SK-N-SH (cell line): ENCODE measurements around the gene ROR2. TPM values are rescaled to one million over a fixed set of nuclear protein-coding genes. Genes with fewer than 3 reads are reported as not detected.

Experiments used
- CTCF ChIA-PET: fragments of 300-600, 350-600 bp; formaldehyde crosslinking; extraction: SDS; loops from one replicate; lab custom pipeline; 2021; lab: Yijun Ruan, JAX
- POLR2A ChIA-PET: fragments of 350-600 bp; sonication (Branson Sonifier 250); formaldehyde crosslinking; extraction: SDS; loops from one replicate; lab custom pipeline; 2020; ENCODE audit warnings: antibody characterized with exemption, inconsistent platforms; lab: Yijun Ruan, JAX
- DNase-seq: peaks from one replicate; pipeline ENCODE4 v3.0.0; 2012
- H2AFZ ChIP-seq: fragments of 200-600 bp; sonication (generic); 2 replicates; pipeline ENCODE4 v1.8.1; 2016; ENCODE audit warnings: antibody characterized with exemption, mild to moderate bottlenecking, low read depth
- H3F3A ChIP-seq: fragments of 200-600 bp; sonication (generic); replicated peaks from 2 replicates; pipeline ENCODE3; 2016; ENCODE audit warnings: antibody characterized with exemption, mild to moderate bottlenecking; ENCODE audit not compliant: insufficient read depth
- H3K27ac ChIP-seq, 2 experiments: fragments of 200-500 bp in 1 of 2; fragments of 200-600 bp in 1 of 2; sonication (Bioruptor generic) in 1 of 2; sonication (generic), shearing (Covaris generic) in 1 of 2; 2 replicates each; pipeline versions ENCODE4 v1.5.1 to v1.6.1; 2014 to 2016; ENCODE audit warnings: low read depth in 2 of 2, inconsistent platforms in 1 of 2, low read length in 1 of 2, mild to moderate bottlenecking in 1 of 2, mixed read lengths in 1 of 2
- H3K27me3 ChIP-seq: fragments of 200-600 bp; sonication (generic), shearing (Covaris generic); 2 replicates; pipeline ENCODE4 v1.6.1; 2016; ENCODE audit warnings: mixed run types; ENCODE audit not compliant: insufficient read depth
- H3K36me3 ChIP-seq, 2 experiments: fragments of 200-500 bp in 1 of 2; fragments of 200-600 bp in 1 of 2; sonication (Bioruptor generic) in 1 of 2; sonication (generic) in 1 of 2; replicated peaks in 1 of 2; 2 replicates each; pipeline versions ENCODE3 to v1.5.1; 2014 to 2016; ENCODE audit warnings: low read length in 1 of 2, mild to moderate bottlenecking in 1 of 2; ENCODE audit not compliant: insufficient read depth in 2 of 2, control insufficient read depth in 1 of 2
- H3K4me1 ChIP-seq, 2 experiments: fragments of 200-500 bp in 1 of 2; fragments of 200-600 bp in 1 of 2; sonication (Bioruptor generic) in 1 of 2; sonication (generic), shearing (Covaris generic) in 1 of 2; 2 replicates each; pipeline versions ENCODE4 v1.5.1 to v1.6.1; 2014 to 2016; ENCODE audit warnings: low read depth in 1 of 2, low read length in 1 of 2, mixed run types in 1 of 2; ENCODE audit not compliant: insufficient read depth in 2 of 2, control insufficient read depth in 1 of 2
- H3K4me2 ChIP-seq: fragments of 200-600 bp; sonication (generic), shearing (Covaris generic); 2 replicates; pipeline ENCODE4 v1.6.1; 2017; ENCODE audit warnings: mixed run types
- H3K4me3 ChIP-seq, 2 experiments: fragments of 200-500 bp in 1 of 2; fragments of 200-600 bp in 1 of 2; sonication (Bioruptor generic) in 1 of 2; sonication (generic), shearing (Covaris generic) in 1 of 2; 2 replicates each; pipeline versions ENCODE4 v1.5.1 to v1.8.1; 2014 to 2016; ENCODE audit warnings: low read depth in 2 of 2, inconsistent platforms in 1 of 2, low read length in 1 of 2, mild to moderate bottlenecking in 1 of 2, mixed read lengths in 1 of 2, moderate library complexity in 1 of 2
- H3K79me2 ChIP-seq: fragments of 200-600 bp; sonication (generic); 2 replicates; pipeline ENCODE4 v1.8.1; 2017; ENCODE audit warnings: mild to moderate bottlenecking; ENCODE audit not compliant: insufficient read depth
- H3K9ac ChIP-seq: fragments of 200-600 bp; sonication (generic); 2 replicates; pipeline ENCODE4 v1.6.1; 2017; ENCODE audit warnings: mixed run types
- H3K9me2 ChIP-seq: fragments of 200-600 bp; sonication (generic); 2 replicates; pipeline ENCODE4 v1.6.1; 2017; ENCODE audit warnings: mixed run types
- H3K9me3 ChIP-seq: fragments of 200-600 bp; sonication (generic); 2 replicates; pipeline ENCODE4 v1.6.1; 2017; ENCODE audit warnings: mixed run types, mild to moderate bottlenecking, moderate library complexity
- H4K20me1 ChIP-seq: fragments of 200-600 bp; sonication (generic); 2 replicates; pipeline ENCODE4 v1.6.1; 2017; ENCODE audit warnings: mild to moderate bottlenecking, mixed run types; ENCODE audit not compliant: insufficient read depth
- EP300 ChIP-seq, 2 experiments: IDR thresholded peaks; 2 replicates each; pipeline versions ENCODE4 v1.4.0 to v1.6.1; 2012; ENCODE audit warnings: borderline replicate concordance in 1 of 2, low read depth in 1 of 2, low read length in 1 of 2
- EZH2phosphoT487 ChIP-seq: fragments of 200-600 bp; sonication (generic); IDR thresholded peaks from 2 replicates; pipeline ENCODE4 v1.6.1; 2017; ENCODE audit warnings: low read depth, mixed run types, mild to moderate bottlenecking, antibody characterized with exemption, moderate library complexity, borderline replicate concordance
- FOSL2 ChIP-seq: IDR thresholded peaks from 2 replicates; pipeline ENCODE4 v1.4.0; 2012; ENCODE audit warnings: low read depth, mild to moderate bottlenecking, moderate library complexity, borderline replicate concordance
- FOXM1 ChIP-seq: IDR thresholded peaks from 2 replicates; pipeline ENCODE4 v1.4.0; 2012; ENCODE audit warnings: low read depth, mild to moderate bottlenecking
- GATA2 ChIP-seq: sonication (generic); formaldehyde crosslinking; IDR thresholded peaks from 2 replicates; pipeline ENCODE4 v1.5.0; 2020; ENCODE audit warnings: mild to moderate bottlenecking, missing genetic modification reagents
- IRF3 ChIP-seq: fragments of 150-350 bp; IDR thresholded peaks from 2 replicates; pipeline ENCODE4 v1.6.1; 2016; ENCODE audit warnings: mild to moderate bottlenecking, low read depth, low read length
- JUND ChIP-seq: IDR thresholded peaks from 2 replicates; pipeline ENCODE4 v1.4.0; 2012
- MAX ChIP-seq: IDR thresholded peaks from 2 replicates; pipeline ENCODE4 v1.4.0; 2012; ENCODE audit warnings: low read depth
- PBX3 ChIP-seq: IDR thresholded peaks from 2 replicates; pipeline ENCODE4; 2012
- RAD21 ChIP-seq: IDR thresholded peaks from 2 replicates; pipeline ENCODE4 v1.6.1; 2012; ENCODE audit warnings: mild to moderate bottlenecking, low read length
- RCOR1 ChIP-seq: fragments of 150-350 bp; IDR thresholded peaks from 2 replicates; pipeline ENCODE4 v1.6.1; 2017; ENCODE audit warnings: antibody characterized with exemption, low read length
- RXRA ChIP-seq: IDR thresholded peaks from 2 replicates; pipeline ENCODE4 v1.4.0; 2012; ENCODE audit warnings: low read depth, mild to moderate bottlenecking, borderline replicate concordance
- SIN3A ChIP-seq: IDR thresholded peaks from 2 replicates; pipeline ENCODE4 v1.6.1; 2012; ENCODE audit warnings: low read depth, mild to moderate bottlenecking, low read length, moderate library complexity, borderline replicate concordance
- TAF1 ChIP-seq: IDR thresholded peaks from 2 replicates; pipeline ENCODE4 v1.6.1; 2012; ENCODE audit warnings: low read depth, mild to moderate bottlenecking, low read length, moderate library complexity, borderline replicate concordance
- TCF12 ChIP-seq: IDR thresholded peaks from 2 replicates; pipeline ENCODE4 v1.4.0; 2012
- TEAD4 ChIP-seq: IDR thresholded peaks from 2 replicates; pipeline ENCODE4 v1.4.0; 2012; ENCODE audit warnings: mild to moderate bottlenecking, borderline replicate concordance; ENCODE audit not compliant: insufficient read depth
- USF1 ChIP-seq: IDR thresholded peaks from 2 replicates; pipeline ENCODE4 v1.4.0; 2012; ENCODE audit warnings: low read depth, borderline replicate concordance
- YY1 ChIP-seq: IDR thresholded peaks from 2 replicates; pipeline ENCODE4 v1.4.0; 2012; ENCODE audit warnings: low read depth, mild to moderate bottlenecking
- ZBTB33 ChIP-seq: IDR thresholded peaks from 2 replicates; pipeline ENCODE4 v1.4.0; 2012; ENCODE audit warnings: low read depth, borderline replicate concordance
- WGBS: methylation state at CpG from one replicate; pipeline ENCODE4 v1.1.6; 2017; ENCODE audit warnings: low lambda C conversion rate; 5-methylcytosine and 5-hydroxymethylcytosine counted together
- polyA plus RNA-seq, 3 experiments: library from polyadenylated mRNA; depleted of rRNA; stranded (reverse); fragments of >200 nt; gene quantifications; 2 replicates each; pipeline ENCODE4 v1.2.3, GENCODE V29; 2012

The ROR2 gene
- polyA plus RNA-seq, 1 of the 3 experiments (the other 2 are of a cell fraction): 0.43 TPM

- Histone ChIP-seq H3K27me3 (no peaks in the 10 kb centered on the region), H3K4me2 (no peak overlapping the region), H3K9me3 (no peaks in the 10 kb centered on the region), H3K9me2 (no peaks in the 10 kb centered on the region), H3K79me2 (no peaks in the 10 kb centered on the region), H3K4me3 (no peak overlapping the region), H3K27ac (no peak overlapping the region), H3K36me3 (no peaks in the 10 kb centered on the region), H3K4me1 (no peaks in the 10 kb centered on the region), H3K9ac (no peak overlapping the region), H4K20me1 (no peaks in the 10 kb centered on the region), H2AFZ (no peak overlapping the region), H3F3A (no peaks in the 10 kb centered on the region)
- 69% methylated on average over 2 of the region's 2 CpGs for WGBS
- no peak for TF ChIP-seq GATA2 (CRISPR knock-in tag)
- no peak for TF ChIP-seq JUND
- TF ChIP-seq FOXM1: no peak
- TF ChIP-seq RCOR1: no peak
- no peak for TF ChIP-seq YY1
- TF ChIP-seq TEAD4: no peak
- TF ChIP-seq SIN3A: no peak
- TF ChIP-seq PBX3: no peak
- no peak for TF ChIP-seq RXRA
- CTCF ChIA-PET: no interaction called here
- DNase-seq: no peak
- POLR2A ChIA-PET: no interaction called here
Measured at GRCh38 chr9:91606255-91606995, 343.6 kb downstream of the ROR2 start.

GRCh38 chr9:91604451-91605179 is 345.4 kb downstream of the ROR2 start:
- no peaks in the 10 kb centered on the region for H3K9me2 ChIP-seq

More at GRCh38 chr9:91604451-91605179, 345.4 kb downstream of the ROR2 start:
- POLR2A ChIA-PET: no interaction called here
- no peak overlapping the region for H3K27ac ChIP-seq
- no peaks in the 10 kb centered on the region for H4K20me1 ChIP-seq
- no peaks in the 10 kb centered on the region for H3K27me3 ChIP-seq
- H3F3A ChIP-seq: no peaks in the 10 kb centered on the region
- H3K4me2 ChIP-seq: no peak overlapping the region
- TF ChIP-seq TCF12 (no peak), PBX3 (no peak), IRF3 (no peak), RXRA (no peak), EZH2phosphoT487 (no peak), USF1 (no peak), TAF1 (no peak), MAX (no peak), EP300 (IDR thresholded peaks at IDR 0.05; ENCODE audit: borderline replicate concordance in 1 of 2, low read depth in 1 of 2, low read length in 1 of 2) (no peak), FOSL2 (no peak), RAD21 (no peak), ZBTB33 (no peak)
- no peak overlapping the region for H3K9ac ChIP-seq
- H3K4me3 ChIP-seq: no peak overlapping the region
- H3K36me3 ChIP-seq: no peaks in the 10 kb centered on the region
- no peaks in the 10 kb centered on the region for H3K79me2 ChIP-seq
- CTCF ChIA-PET: interaction anchor here (0.9 to 1.1 kb wide), 2 partner anchors 12 to 690 kb away, joined by 4 read pairs; no protein-coding TSS in a partner anchor
- no peak for DNase-seq
- H2AFZ ChIP-seq: no peak overlapping the region
- no peaks in the 10 kb centered on the region for H3K9me3 ChIP-seq
- 40% methylated on average over 3 of the region's 3 CpGs for WGBS
- no peaks in the 10 kb centered on the region for H3K4me1 ChIP-seq
